Measurements from ENCODE around the gene NFIA. TPM values are rescaled to one million over a fixed set of nuclear protein-coding genes. Genes with fewer than 3 reads are reported as not detected.

NFIA gene
- total RNA-seq, 4 donors from 2014 or later: 134 to 183 (median 148) TPM

DNA sequence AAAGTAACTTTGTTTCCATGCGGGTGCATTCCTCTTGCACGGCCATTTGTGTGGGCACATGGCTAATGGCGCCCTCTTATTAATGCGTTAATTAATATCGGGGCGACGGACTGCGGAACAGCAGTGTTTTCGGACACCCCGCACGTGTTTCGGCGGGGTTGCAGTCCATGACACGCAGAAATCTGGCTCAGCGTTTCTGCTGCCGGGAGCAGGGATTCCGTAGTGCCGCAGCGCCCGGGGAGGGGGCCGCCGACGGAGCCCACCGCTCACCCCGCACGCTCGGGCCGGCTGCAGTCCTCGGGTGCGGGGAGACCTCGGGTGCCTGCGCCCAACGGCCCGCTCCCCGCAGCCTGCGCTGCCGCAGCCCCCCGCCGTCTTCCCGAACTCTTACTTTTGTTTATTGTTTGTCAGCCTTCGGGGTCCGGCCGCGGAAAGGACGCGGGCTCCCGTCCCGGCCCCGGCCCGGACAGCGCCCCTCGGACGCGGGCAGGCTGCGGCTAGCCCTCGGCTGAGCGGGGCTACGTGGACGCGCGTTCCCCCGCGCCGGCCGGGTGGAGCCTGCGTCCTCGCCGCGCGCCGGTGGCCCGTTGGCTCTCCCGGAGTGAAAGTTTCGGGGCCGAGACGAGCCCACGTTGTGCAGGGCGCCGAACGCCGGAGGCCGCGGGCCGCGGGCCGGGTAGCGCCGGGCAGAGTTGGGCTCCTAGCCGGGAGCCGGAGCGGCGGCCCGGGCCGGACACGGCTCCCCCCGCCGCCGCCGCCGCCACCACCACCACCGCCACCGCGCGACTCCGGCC lies 849 bp downstream of the NFIA start:
- H3K36me3 ChIP-seq: peaks cover under 1 to 3% (median 1%) of the 10 kb centered on the region in 4 donors
- intact Hi-C loops (cut with DNase I): loop anchor here (10.0 kb wide), 1 partner anchor 162 kb away; no protein-coding TSS in a partner anchor
- no peaks in the 10 kb centered on the region for H3K27me3 ChIP-seq
- 1% methylated on average over 13 of the region's 105 CpGs for WGBS
- no peak for DNase-seq (ENCODE audit: extremely low spot score)
- H3K27ac ChIP-seq (replicated peaks in 1 of 4): peak overlapping the region; percentile 97 to 98 (median 98)
- H3K4me1 ChIP-seq: peaks cover 39 to 72% (median 64%) of the 10 kb centered on the region in 4 donors
- TF ChIP-seq, protein P1, sequence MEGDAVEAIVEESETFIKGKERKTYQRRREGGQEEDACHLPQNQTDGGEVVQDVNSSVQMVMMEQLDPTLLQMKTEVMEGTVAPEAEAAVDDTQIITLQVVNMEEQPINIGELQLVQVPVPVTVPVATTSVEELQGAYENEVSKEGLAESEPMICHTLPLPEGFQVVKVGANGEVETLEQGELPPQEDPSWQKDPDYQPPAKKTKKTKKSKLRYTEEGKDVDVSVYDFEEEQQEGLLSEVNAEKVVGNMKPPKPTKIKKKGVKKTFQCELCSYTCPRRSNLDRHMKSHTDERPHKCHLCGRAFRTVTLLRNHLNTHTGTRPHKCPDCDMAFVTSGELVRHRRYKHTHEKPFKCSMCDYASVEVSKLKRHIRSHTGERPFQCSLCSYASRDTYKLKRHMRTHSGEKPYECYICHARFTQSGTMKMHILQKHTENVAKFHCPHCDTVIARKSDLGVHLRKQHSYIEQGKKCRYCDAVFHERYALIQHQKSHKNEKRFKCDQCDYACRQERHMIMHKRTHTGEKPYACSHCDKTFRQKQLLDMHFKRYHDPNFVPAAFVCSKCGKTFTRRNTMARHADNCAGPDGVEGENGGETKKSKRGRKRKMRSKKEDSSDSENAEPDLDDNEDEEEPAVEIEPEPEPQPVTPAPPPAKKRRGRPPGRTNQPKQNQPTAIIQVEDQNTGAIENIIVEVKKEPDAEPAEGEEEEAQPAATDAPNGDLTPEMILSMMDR (IDR thresholded peaks at IDR 0.05): no peak
- TF ChIP-seq POLR2A (IDR thresholded peaks at IDR 0.05; ENCODE audit: low read depth): no peak
- no peak for TF ChIP-seq EP300 (IDR thresholded peaks at IDR 0.05)
- no peak for TF ChIP-seq POLR2AphosphoS5 (IDR thresholded peaks at IDR 0.05)
- H3K4me3 ChIP-seq: peak overlapping the region; percentile 71 to 96 (median 88)
- no peaks in the 10 kb centered on the region for H3K9me3 ChIP-seq

DNA sequence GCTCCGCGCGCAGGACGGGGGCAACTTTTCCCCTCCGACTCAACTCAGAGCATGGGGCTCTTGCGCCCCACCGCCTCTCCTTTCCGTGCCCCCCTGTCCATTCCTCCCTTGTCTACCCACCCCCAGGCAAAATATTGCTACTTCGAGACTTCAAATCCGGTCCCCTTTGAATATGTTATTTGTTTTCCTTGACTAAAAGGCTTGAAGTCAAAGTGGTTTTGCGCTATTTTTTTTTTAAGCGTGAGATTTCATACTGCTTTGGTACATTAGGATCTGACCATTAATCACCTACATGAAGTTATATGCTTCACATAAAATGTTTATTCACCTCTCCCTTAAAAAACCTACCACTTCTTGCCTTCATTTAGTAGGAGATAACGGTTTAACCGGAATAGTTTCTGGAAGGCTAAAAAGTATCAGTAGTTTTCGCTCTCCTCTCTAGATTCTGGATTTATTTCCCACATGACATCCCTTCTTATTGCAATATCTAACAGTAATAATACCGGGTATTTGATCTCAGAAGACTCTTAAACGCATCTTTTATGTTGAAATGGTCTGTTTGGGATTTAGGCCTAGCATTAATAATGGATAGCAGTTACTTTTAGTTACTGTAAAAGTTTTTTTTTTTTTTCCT lies 1.6 kb downstream of the NFIA start:
- Histone ChIP-seq H3K27ac (replicated peaks in 1 of 4) (peak overlapping the region; percentile 97 to 98 (median 98)), H3K9me3 (no peaks in the 10 kb centered on the region), H3K27me3 (no peaks in the 10 kb centered on the region), H3K4me3 (peak overlapping the region; percentile 71 to 96 (median 88)), H3K4me1 (peaks cover 36 to 72% (median 64%) of the 10 kb centered on the region in 4 donors), H3K36me3 (peaks cover 7 to 10% (median 8%) of the 10 kb centered on the region in 4 donors)
- no peak for DNase-seq (ENCODE audit: extremely low spot score)
- intact Hi-C loops (cut with DNase I): loop anchor here (10.0 kb wide), 1 partner anchor 161 kb away; no protein-coding TSS in a partner anchor
- WGBS: 10% methylated on average over 13 of the region's 17 CpGs
- TF ChIP-seq, protein P1 (IDR thresholded peaks at IDR 0.05): no peak
- no peak for TF ChIP-seq EP300 (IDR thresholded peaks at IDR 0.05)
- TF ChIP-seq POLR2AphosphoS5 (IDR thresholded peaks at IDR 0.05): no peak
- TF ChIP-seq POLR2A (IDR thresholded peaks at IDR 0.05; ENCODE audit: low read depth): no peak

DNA sequence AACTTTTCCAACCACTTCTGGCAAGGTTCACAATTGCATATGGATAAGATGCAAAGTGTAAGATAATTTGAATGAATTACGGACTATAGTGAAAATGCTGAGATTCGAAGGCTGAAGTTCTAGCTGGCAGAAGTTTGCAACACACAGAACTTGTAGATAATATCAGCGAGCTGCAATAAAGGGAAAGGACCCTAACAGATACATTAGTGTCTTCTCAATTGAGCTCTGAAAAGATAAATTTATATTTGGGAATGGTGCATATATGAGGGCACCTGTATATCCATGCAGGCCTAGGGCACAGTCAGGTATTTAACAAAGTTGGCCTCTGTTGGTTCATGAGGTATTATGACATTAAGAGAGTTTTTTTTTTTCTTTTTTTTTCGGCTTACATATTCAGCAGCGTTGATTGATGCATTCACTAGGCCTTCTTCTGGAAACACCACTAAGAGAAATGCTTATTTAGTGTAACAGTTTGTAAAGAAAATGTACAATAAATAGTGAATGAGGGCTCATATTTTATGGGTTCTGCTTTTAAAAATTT lies 2.2 kb downstream of the NFIA start:
- H3K9me3 ChIP-seq: no peaks in the 10 kb centered on the region
- H3K36me3 ChIP-seq: peaks cover 7 to 14% (median 10%) of the 10 kb centered on the region in 4 donors
- no peak for DNase-seq (ENCODE audit: extremely low spot score)
- 23% methylated on average over 5 of the region's 5 CpGs for WGBS
- H3K4me1 ChIP-seq: peaks cover 29 to 72% (median 64%) of the 10 kb centered on the region in 4 donors
- H3K27me3 ChIP-seq: no peaks in the 10 kb centered on the region
- peak overlapping the region; percentile 71 to 96 (median 88) for H3K4me3 ChIP-seq
- intact Hi-C loops (cut with DNase I): loop anchor here (10.0 kb wide), 1 partner anchor 160 kb away; no protein-coding TSS in a partner anchor
- TF ChIP-seq, protein P1 (IDR thresholded peaks at IDR 0.05): no peak
- TF ChIP-seq EP300 (IDR thresholded peaks at IDR 0.05): no peak
- no peak for TF ChIP-seq POLR2A (IDR thresholded peaks at IDR 0.05; ENCODE audit: low read depth)
- TF ChIP-seq POLR2AphosphoS5 (IDR thresholded peaks at IDR 0.05): no peak
- peak overlapping the region; percentile 97 to 98 (median 98) for H3K27ac ChIP-seq (replicated peaks in 1 of 4)

DNA sequence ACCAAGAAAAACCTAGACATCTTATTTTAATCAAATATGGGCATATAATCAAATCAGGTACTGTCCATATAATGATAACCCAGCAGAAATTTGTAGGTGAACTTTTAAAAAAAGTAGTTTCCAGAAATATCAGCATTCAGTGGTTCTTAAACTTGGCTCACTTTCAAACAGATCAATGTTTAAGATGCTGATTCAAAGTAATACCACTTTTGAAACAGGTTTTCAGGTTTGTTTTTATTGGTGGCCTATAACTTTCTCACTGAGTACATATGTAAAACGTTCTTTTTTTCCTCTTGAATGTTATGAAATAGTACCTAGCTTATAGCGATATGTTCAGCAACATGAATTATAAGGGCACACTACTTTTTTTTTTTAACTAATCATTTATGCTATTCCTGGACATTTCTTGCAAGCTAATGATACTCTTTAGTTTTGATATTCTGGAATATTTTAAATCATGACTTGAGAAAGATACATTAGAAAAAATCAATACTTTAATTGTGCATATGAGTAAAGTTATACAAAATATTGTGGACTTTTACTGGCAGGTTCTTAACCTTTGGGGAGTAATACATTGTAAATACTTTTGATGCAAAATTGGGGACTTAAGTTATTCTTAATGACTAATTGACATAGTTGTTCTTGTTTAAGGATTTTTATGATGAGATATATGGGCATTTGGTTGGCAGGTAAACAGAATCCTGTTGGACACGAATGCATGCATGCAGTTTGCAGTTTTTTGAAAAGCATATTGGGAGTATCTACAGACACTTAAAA lies 3.0 kb downstream of the NFIA start:
- Histone ChIP-seq H3K4me3 (peak overlapping the region; percentile 71 to 96 (median 88)), H3K4me1 (peaks cover 24 to 72% (median 64%) of the 10 kb centered on the region in 4 donors), H3K27me3 (no peaks in the 10 kb centered on the region), H3K36me3 (peaks cover 7 to 14% (median 10%) of the 10 kb centered on the region in 4 donors), H3K27ac (replicated peaks in 1 of 4) (peak overlapping the region; percentile 97 to 98 (median 98)), H3K9me3 (no peaks in the 10 kb centered on the region)
- no peak for DNase-seq (ENCODE audit: extremely low spot score)
- WGBS: 26% methylated on average over 3 of the region's 3 CpGs
- TF ChIP-seq EP300 (IDR thresholded peaks at IDR 0.05): no peak
- intact Hi-C loops (cut with DNase I): loop anchor here (10.0 kb wide), 1 partner anchor 159 kb away; no protein-coding TSS in a partner anchor

All from esophagus muscularis mucosa (tissue), 4 donors.